GM13977 (cell line): ENCODE measurements around the gene DLG1.

Source experiments
- DNase-seq: peaks from one replicate; pipeline ENCODE4 v3.0.0; 2012; ENCODE audit warnings: low spot score
- in situ Hi-C: fragments of 300-500 bp; cut with MboI; formaldehyde crosslinking; loops from one replicate; pipeline ENCODE4 v1.12.0; 2022; ENCODE audit warnings: low sequenced_read_pairs, low pct_unique_long_range_greater_than_20kb, mixed read lengths, inconsistent platforms; ENCODE audit not compliant: unreplicated experiment
- TF ChIP-seq, protein P1 (sequence below): IDR thresholded peaks from 2 replicates; pipeline ENCODE4 v1.5.1; 2012; ENCODE audit warnings: mild to moderate bottlenecking, control low read depth; ENCODE audit not compliant: insufficient read depth; ENCODE audit errors: extremely low read depth, missing control alignments

The DLG1 gene

DNA sequence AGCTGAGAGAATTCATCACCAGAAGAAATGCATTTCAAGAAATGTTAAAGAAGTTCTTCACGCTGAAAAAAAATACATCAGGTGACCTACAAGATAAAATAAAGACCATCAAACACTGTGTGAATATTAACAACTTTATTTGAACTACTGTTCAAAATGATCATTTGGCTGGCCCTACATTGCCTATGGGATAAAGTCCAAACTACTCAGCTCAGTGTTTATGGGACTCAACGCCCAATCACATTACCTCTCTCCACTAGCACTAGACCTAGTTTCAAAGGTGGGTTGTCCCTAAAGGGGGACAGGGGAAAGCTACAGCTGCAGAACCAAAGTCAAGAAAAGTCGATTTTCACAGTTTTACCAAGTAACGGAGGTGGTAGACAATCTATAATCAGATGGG is 62.0 kb downstream of the DLG1 start:
- in situ Hi-C loops = no loop called here
- TF ChIP-seq, protein P1, sequence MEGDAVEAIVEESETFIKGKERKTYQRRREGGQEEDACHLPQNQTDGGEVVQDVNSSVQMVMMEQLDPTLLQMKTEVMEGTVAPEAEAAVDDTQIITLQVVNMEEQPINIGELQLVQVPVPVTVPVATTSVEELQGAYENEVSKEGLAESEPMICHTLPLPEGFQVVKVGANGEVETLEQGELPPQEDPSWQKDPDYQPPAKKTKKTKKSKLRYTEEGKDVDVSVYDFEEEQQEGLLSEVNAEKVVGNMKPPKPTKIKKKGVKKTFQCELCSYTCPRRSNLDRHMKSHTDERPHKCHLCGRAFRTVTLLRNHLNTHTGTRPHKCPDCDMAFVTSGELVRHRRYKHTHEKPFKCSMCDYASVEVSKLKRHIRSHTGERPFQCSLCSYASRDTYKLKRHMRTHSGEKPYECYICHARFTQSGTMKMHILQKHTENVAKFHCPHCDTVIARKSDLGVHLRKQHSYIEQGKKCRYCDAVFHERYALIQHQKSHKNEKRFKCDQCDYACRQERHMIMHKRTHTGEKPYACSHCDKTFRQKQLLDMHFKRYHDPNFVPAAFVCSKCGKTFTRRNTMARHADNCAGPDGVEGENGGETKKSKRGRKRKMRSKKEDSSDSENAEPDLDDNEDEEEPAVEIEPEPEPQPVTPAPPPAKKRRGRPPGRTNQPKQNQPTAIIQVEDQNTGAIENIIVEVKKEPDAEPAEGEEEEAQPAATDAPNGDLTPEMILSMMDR = no peak
- no peak for DNase-seq

DNA sequence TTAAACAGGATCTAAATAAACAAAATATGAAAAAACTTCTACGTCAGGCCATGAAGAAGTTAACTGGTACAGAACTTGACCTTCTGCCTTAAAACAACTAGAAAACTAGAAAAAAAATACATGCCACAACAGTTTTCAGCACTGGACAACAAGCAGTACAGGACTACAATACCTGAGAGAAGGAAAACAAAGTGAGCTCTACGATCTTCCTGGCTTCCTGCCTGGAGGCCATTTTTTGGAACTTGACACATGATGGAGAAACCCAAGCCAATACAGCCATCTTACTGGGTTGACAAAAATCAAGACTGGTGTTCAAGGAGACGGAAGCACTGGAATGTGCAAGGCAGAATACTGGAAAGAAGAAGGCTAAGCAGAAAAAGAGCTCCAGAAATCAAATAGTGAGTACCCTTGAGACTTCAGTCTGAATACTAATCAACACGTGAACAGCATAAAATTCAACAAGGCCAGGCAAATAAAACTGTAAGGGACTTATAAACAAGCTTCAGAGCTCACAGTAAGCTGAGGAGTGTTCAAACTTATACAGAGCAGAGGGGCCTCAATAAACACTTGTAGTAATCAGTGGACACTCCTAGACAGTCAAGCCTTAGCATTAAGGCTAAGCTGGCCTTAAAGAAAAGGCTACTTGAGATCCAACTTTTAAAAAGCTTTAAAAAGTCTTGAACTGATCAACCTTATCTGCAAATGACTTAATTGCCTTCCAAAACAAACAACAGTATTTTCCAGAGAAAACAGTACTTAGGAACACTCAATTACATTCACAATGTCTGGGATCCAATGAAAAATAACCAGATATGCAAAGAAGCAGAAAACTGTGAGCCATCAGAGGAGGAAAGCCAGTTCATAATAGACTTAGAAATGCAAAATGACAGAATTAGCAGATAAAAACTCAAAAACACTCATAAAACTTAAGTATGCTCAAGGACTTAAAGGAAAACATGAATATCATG is 63.2 kb downstream of the DLG1 start:
- TF ChIP-seq, protein P1 = no peak
- no peak for DNase-seq
- in situ Hi-C loops = no loop called here

DNA sequence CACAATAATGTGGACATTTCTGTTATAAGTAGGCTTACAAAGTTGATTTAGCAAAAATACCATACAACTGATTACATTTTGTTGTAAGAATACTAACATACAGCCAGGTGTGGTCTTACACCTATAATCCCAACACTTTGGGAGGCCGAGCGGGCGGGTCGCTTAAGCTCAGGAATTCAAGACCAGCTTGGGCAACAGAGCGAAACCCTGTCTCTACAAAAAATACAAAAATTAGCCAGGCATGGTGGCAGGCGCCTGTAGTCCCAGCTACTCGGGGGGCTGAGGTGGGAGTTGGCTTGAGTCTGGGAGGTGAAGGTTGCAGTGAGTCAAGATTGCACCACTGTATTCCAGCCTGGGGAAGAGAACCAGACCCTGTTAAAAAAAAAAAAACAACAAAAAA is 67.1 kb downstream of the DLG1 start:
- DNase-seq = no peak
- TF ChIP-seq, protein P1 = no peak
- in situ Hi-C loops = no loop called here

DNA sequence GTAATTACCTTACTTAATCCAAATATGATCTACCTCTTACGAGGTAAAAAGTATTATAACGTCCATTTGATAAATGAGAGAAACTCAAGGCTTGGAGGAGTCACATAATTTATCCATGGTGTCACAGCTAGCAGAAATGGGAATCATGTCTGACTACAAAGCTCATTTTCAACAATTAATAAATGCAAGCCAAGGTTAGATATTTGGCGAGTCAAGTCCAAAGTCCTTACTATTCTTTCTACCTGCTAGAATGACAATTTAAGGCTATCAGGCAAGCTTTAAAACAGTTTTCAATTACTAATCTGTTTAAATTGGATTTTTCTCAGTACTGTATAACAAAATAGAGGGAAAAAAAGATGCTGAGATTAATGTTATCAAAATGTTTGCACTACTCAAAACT is 68.6 kb downstream of the DLG1 start:
- in situ Hi-C loops = no loop called here
- TF ChIP-seq, protein P1 = no peak
- no peak for DNase-seq

DNA sequence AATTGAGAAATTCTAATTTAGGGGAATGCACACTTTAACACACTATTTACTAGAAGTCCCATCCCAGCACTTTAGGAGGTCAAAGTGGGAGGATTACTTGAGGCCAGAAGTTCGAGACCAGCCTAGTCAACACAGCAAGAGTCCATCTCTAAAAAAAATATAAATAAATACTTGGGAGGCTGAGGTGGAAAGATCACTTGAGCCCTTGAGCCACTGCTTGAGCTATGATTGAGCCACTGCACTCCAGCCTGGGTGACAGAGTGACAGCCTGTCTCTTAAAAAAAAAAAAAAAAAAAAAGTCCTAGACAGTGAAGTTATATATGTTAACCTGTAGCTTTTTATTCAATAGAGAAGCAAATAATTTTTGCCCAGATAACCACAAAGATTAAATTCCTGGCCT is 69.2 kb downstream of the DLG1 start:
- in situ Hi-C loops = no loop called here
- no peak for DNase-seq
- TF ChIP-seq, protein P1 = no peak

DNA sequence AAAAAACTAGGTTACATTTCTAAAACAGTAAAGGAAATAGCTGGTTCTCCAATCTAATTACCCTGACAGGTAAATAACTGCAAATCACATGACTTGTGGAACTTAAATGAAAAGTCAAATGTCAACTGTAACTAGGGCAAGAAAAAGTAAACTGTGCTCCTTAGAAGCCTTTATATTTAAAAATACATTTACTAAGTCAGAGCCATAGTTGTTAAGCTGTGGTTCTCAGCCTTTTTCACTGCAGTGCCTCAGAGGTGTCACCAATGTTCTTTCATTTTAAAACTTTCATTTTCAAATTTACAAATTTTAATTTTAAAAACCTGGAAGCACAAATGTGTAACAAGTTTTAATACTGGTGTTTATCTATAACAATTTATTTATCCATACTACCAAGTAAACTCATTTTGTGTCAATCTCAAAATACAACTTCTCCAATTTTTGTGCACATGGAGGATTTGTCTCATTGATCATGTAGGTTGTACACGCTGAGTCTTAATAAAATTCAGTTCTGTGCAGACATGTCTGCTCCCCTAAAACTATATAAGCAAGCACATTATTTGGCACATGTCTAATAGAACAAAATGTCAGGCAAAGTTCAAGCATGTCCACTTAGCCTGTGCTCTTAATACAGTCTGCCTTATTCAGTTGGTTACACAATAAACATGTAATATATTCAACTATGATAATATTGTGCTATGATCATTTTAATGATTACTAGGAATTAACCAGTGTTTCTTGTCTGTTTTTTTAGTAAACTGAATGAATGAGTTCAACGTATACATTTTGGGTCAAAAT is 70.4 kb downstream of the DLG1 start:
- in situ Hi-C loops = no loop called here
- DNase-seq = no peak
- TF ChIP-seq, protein P1 = no peak
